GM12891 (cell line): ENCODE results near the gene OSBP2.

Source experiments
- PAX5 ChIP-seq: IDR thresholded peaks from 2 replicates; pipeline ENCODE4 v1.6.1; 2011; ENCODE audit warnings: low read length, moderate library complexity, mild to moderate bottlenecking; ENCODE audit not compliant: insufficient read depth, severe bottlenecking
- POLR2A ChIP-seq: IDR thresholded peaks from 2 replicates; pipeline ENCODE4 v1.6.1; 2011; ENCODE audit warnings: low read depth, low read length, control low read depth
- POLR2AphosphoS5 ChIP-seq: IDR thresholded peaks from 2 replicates; pipeline ENCODE4 v1.6.1; 2011; ENCODE audit warnings: low read depth, low read length, control low read depth
- TAF1 ChIP-seq: IDR thresholded peaks from 2 replicates; pipeline ENCODE4 v1.6.1; 2011; ENCODE audit warnings: low read depth, low read length, control low read depth

- TF ChIP-seq POLR2A (no peak), POLR2AphosphoS5 (no peak), PAX5 (no peak), TAF1 (no peak)
Observed at GRCh38 chr22:30892731-30893221, 198.1 kb downstream of the OSBP2 start.
